Fibroblast of the conjunctiva (primary cell): Measurements from ENCODE around the gene ASCL1.

Experiments
- DNase-seq: peaks from one replicate; pipeline ENCODE4 v3.0.0-alpha.2; 2010; ENCODE audit warnings: low read depth

The ASCL1 gene

DNA sequence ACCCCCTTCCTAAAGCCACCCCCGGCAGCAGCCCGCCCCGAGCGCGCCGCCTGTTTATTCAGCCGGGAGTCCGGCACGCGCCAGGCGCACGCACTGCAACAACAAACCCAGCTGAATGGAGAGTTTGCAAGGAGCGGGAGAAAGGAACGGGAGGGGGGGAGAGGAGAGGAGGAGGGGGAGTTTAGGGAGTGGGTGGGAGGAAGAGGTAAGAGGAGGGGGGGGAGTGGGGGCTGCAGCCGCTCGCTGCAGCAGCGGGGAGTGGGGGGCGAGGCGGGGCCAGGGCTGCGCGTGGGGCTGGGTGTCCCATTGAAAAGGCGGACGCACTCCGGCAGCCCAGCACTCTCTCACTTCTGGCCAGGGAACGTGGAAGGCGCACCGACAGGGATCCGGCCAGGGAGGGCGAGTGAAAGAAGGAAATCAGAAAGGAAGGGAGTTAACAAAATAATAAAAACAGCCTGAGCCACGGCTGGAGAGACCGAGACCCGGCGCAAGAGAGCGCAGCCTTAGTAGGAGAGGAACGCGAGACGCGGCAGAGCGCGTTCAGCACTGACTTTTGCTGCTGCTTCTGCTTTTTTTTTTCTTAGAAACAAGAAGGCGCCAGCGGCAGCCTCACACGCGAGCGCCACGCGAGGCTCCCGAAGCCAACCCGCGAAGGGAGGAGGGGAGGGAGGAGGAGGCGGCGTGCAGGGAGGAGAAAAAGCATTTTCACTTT lies at the start of gene ASCL1:
ASCL1 (plus strand) TSS at position 336 of the 712 bp plus-strand sequence. CDS start 571 bp downstream, outside the sequence.
- no peak for DNase-seq

DNA sequence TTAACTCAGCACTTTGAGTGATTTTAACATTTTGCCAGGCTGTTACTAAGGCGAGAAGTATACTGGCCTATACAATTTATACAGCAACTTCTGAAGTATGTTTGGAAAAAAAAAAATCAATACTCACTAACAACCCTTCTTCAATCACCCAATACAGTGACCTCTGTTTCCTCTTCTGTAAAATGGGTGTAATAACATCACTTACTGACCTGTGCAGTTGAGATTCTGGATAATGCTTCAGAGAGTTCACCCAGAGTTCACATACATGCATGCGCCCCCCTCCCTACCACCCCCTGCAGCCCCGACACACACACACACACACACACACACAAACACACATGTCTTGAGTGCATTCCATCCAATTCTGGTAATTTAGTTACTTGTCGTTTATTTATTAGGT lies 49.6 kb upstream of the ASCL1 start:
- no peak for DNase-seq

DNA sequence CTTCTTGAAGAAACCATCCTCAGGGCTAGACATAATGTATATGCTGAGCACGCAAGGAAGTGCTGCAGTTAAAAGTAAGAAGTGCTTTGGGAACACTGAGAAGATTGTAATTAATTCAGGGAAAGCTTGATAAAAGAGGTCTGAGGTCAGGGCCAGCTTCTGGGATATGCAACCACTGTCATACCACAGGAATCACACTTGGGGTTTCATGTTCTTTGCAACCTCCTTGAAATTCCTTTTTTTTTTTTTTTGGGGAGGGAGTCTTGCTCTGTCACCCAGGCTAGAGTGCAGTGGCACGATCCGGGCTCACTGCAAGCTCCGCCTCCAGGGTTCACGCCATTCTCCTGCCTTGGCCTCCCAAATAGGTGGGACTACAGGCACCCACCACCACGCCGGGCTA lies 47.3 kb upstream of the ASCL1 start:
- DNase-seq = no peak

DNA sequence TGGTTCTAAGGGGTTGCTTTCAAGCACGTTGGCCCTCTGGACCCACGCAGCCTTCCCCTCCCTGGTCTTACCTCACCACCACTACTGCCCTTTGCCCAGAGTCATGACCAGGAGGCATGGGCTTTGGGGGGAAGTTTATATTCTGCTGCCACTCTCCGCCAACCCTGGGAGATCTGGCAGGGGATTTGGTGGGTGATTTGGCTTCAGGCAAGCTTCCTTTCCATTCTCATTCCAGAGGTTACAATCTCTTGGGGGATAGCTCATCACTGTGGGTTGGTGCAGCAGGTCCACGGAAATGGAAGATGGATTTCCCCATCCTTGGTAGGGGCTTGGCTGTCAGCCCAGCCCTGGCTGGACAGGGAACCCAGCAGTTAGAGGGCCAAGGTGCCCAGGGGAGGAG lies 46.7 kb upstream of the ASCL1 start:
- DNase-seq = no peak

DNA sequence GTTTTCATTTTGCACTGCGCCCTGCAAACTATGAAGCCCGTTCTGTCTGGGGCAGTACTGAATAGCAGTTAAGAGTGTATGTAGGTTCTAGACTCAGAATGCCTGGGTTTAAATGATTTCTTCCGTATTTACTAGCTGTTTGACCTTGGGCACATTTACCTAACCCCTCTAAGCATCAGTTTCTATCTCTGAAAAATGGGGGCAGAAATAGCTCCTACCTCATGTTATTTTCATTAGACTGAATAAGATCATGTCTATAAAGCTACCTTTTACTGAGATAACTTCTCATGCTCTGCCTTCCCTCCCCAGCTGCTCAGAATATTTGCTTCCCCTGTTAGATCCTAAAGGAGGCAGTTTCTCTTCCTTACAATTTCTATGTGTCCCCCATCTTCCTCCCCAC lies 46.2 kb upstream of the ASCL1 start:
- no peak for DNase-seq

DNA sequence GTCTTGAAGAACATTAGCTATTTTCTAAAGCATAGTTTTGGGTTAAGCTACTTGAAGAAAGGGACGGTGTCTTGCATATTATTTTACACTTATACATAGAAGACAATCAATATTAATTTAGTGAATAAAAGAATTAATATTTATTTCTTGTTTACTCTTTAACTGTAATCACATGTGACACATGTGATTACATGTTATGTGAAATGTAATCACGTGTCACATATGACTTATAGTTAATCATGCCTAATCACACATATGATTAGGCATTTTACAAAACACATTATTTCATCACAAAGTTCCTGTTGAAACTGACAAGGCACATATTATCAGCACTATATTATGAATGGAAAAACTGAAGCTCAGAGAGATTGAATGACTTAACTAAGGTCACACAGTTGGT lies 45.2 kb upstream of the ASCL1 start:
- no peak for DNase-seq

DNA sequence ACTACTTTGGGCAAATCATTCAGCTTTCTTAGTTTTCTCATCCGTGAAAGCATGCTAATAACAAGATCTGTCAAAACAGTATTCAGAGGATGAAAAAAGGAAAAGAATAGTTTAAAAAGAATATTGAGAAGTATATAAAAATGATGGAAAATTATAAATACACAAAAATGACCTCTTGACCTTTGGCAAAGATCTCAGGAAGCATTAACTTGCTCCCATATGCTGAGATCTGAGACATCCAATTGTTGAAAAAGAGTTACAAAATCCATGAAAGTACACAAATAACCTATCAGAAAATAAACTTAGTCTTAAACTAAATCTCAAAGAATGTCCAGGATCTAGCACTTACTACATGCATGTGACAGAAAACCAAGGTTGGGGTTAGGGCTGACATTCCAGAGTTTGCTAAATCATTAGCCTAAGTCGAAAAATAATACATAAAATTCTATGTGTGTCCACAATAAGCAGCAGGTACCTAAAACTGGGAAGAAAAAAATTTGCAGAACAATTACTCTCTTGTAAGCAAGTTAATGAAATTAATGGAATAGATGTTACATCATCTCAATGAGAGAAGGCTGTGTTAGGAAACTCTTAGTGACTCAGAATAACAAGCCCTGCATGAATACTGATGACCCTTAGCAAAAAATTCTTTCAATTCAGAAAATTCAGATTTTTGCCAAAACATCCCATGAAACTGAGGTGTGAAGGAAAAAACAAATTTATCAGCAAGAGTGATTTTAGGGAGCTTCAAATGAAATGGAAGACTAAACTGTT lies 43.8 kb upstream of the ASCL1 start:
- DNase-seq = no peak

DNA sequence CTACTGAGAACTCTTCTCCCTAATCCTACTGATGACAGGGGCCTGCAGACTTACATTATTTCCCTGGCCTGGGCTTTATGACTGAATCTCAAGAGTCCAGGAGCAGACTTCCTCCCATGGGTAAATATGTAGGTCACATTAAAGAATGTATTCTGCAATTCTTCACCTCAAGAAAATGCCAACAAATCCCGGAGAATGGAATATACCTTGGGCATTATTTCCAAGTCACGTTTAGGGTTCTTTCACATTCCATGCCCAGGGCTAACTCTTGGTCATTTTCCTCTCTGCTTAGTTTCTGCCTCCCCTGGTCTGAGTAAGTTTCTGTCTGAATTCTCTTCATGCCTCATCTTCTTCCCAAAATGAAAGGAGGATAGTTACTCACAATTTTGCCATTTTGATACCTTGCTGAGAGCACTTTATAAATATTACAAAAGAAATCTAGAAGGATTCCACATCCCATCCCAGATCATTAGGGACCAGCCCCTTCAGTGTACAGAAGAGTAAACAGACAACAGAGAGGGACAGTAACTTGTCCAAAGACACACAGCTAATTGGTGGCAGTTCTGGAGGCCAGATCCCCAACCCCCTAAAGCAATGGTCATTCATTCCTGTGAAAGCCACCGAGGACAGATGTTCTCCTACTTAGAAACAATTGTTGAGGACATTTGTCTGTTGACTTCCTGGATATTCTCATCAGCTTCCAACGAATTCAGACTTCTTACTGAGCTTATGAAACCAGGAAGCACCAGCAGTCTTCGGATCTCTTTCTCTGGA lies 41.0 kb upstream of the ASCL1 start:
- DNase-seq = no peak

DNA sequence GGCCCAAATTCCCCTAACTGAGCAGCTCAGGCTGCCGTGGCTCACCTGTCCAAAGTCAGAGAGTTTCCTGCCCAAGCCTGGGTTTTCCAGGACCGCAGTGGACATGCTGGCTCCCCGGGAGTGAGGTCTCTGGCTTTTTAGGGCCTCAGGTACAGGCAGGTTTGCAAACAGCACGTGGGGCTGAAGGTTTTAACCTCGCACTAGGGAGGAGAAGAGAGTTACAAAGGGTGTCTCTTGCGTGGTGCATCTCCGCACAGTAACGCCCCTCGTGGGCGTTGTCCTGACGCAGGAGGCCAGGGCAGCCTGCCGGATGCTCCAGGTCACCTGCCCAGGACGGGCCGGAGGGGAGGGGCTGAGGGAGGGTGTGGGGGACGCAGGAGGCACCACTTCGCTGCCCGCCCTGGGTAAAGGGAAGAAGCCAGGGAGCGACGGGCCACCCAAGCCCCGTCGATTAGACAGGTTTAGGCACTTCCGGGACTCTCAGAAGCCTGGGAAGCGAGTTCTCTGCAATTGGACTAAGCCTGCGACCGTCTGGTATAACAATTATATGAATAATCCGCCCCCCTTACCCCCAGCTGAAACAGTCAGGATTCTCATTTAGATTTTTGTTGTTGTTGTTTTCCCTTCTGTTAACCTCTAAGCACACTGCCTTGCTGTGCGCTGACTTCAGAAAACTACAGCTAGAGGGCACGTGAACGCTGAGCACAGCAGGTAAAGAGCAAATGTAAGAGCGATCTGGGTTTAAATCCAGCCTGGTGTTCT lies 40.3 kb upstream of the ASCL1 start, which contains the start of gene PAH:
PAH (minus strand) TSS at position 219 of the 762 bp plus-strand sequence; CDS start at position 105, 114 bp downstream.
- no peak for DNase-seq

DNA sequence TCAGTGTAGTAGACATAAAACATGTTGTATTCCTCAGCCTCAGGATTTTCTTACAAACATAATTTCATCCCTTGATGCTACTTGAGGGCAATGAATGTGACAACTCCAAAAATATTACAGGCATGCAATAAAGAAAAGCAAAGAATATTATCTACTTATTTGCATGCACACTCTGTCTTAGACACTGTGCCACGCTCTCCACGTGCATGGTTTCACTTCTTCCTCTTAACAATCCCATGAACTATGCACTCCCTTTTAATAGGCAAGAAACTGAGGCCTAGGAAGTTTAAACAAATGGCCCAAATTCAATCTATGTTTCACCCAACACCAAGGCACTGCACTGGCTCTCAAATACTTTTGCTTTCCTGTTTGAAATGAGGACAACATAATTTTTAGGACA lies 38.6 kb upstream of the ASCL1 start:
- DNase-seq = no peak

DNA sequence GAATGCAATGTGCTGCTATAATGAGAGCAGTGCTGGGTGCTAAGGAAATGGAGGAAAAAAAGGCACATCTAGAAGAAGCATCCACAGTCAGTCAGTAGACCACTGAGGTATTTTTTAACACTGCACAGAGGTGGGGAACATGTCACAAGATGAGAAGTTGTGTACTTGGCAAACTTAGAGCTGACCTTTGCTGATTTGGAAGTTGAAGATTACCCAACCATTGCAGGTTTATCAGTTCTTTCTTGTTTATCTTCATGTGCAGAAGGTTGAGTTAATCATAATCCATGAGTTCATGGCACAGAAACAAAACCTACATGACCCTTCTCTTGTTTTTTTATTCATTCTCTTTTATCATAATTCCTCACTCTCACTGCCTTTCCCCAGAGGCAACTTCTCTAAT lies 37.2 kb upstream of the ASCL1 start:
- DNase-seq = no peak

DNA sequence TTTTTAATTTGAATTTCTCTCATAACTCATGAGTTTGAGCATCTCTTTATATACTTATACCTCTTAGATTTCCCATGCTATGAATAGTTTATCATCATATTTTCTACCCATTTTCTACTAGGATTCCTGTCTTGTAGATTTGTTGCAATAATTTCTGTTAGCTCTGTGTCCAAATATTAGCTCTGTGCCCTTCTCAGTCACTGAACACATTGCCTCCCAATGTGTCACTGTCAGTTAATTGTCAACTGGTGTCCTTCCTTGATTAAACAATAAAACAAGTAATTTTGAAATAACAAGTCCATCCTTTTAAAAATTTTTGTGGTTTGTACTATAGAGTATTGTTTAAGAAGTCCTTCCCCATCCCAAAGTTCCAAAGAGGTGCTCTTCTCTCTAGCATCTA lies 36.2 kb upstream of the ASCL1 start:
- no peak for DNase-seq

DNA sequence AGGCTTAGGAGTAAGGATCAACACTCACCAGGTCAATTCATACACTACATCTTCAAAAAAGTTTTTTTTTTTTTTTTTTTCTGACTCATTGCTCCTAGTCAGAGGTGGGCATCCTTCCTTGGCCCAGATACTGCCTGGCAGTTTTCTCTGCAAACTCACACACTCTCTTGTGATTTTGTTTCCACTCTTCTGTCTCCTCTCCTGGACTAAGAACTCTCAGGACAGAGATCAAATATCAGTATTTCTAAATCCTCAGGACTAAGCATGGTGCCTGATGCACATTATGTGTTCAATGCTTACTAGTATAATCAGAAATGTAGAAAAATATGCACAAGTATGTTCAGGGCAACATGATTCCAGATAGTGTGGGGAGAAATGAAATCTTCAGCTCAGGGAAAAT lies 30.3 kb upstream of the ASCL1 start:
- DNase-seq = no peak

DNA sequence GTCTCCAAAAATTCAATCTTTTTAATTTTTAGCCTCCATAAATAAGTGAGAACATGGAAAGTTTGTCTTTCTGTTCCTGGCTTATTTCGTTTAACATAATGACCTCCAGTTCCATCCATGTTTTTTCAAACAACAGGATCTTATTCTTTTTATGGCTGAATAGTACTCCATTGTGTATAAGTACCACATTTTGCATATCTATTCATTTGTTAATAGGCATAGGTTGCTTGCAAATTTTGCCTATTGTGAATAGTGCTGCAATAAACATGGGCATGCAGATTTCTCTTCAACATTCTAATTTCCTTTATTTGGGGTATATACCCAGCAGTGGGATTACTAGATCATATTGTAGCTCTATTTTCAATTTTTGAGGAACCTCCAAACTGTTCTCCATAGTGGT lies 24.3 kb upstream of the ASCL1 start:
- DNase-seq = no peak

DNA sequence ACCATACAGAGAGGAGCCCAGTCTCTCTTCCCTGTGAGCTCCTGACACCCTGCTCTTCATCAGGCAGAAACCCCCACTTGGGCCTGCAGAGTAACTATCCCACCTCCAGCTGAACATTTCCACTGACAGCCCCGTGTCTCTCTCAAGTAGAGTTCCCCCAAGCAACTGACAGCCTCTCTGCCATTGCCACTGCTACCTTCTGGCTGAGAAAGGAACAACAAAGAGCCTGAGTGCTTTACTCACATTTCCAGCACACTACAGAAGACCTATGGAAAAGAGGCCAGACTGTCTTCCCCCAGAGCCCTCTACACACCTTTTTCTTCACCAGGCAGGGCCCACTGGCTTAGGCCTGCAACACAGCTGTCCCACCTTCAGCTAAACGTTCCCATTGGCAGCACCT lies 18.4 kb upstream of the ASCL1 start:
- no peak for DNase-seq

DNA sequence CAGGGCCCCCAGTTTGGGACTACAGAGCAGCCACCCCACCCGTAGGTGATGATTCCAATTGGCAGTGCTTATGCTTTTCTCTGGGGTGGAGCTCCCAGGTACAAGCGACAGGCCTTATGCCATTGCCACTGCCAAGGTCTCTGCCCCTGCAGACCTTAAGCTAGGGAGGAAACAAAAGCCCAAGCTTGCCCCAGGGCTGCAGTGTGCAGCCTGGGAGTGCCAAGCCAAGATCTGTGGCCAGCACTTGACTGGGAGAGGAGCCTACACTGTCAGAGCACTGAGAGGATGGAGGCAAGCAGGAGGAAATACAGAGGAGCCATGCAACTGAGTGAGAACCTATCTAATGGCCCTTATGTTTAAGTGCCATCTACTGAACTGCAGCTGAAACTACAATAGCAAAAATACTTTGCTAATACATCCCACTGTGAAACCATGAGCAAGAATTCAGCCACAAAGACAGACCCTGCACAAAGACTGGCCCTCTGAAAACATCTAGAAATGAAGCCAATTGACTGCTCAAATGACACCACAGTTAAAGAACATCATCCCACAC lies 17.7 kb upstream of the ASCL1 start:
- DNase-seq = no peak

DNA sequence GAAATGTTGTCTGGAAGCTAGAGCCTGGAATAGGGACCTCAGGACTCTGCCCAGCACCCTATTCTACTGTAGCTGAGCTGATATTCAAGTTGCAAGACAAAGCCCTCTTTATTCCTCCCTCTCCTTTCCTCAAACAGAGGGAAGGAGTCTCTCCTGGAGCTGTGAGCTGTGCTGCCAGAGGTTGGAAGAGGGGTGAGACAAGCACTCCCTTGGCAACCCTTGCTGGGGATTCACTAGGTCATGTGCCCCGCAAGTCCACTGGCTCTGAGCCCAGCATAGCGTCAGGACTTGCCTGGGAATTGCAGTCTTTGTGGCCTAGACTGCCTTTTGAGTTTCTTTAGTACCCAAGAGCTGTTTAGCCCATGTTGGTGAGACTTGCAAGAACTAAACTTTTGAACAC lies 11.4 kb upstream of the ASCL1 start:
- no peak for DNase-seq

DNA sequence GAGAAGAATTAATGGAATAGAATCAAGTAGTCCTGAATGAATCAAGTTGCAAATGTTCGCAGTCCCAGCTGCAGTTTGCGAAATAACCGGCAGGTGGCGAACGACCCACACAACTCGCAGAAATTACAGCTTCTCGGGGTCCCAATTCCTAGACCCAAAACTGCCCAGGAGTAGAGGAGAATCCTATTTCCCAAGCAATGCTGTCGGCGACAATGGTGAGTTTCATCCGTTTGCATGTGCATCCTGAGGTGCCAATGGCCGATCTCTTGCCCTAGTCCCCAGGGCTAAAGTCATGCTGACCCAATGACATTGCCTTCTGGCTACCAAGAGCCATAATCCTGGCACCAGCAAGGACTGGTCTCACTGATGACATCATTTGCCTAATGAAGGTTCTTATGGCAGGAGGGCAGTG lies 8.5 kb upstream of the ASCL1 start:
- peak; percentile 1 for DNase-seq

DNA sequence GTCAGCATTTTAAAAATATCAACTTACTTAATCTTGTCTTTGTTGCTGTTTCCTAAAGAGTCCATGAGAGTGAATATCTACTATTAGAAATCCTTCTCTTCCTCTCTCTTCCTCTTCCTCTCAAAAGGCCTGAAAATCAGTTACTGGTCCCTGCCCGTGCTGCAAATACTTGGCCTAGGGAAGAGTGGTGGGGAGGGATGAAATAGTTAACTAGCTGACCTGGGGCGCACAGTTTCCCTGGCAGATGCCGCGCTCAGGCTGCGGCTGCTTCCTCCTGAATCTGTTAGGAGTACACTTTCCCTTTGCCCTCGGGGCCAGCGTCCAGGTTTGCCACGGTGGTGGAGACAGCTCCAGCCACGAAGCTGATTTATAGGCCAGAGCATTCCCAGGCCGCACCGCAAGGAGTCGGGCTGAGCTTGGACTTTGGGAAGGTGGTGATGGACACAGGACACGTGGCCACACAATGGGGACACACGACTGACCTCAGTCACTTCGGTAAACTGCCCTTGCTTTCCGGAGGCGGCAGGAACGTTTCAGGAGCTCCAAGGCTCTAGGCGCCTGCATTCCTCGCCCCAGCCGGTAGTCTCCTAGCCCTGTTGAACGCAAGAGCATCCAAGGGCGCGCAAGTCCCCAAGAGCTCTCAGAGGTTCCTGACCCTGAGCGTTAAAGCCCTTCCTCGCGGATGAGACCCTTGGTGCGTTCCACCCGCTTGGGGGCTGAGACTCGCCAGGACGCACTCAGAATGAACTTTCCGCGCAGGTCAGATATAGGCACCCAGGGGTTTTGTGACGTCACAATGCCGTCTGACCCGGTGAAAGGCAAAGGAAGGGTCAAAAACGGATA lies 7.1 kb upstream of the ASCL1 start:
- DNase-seq = no peak

DNA sequence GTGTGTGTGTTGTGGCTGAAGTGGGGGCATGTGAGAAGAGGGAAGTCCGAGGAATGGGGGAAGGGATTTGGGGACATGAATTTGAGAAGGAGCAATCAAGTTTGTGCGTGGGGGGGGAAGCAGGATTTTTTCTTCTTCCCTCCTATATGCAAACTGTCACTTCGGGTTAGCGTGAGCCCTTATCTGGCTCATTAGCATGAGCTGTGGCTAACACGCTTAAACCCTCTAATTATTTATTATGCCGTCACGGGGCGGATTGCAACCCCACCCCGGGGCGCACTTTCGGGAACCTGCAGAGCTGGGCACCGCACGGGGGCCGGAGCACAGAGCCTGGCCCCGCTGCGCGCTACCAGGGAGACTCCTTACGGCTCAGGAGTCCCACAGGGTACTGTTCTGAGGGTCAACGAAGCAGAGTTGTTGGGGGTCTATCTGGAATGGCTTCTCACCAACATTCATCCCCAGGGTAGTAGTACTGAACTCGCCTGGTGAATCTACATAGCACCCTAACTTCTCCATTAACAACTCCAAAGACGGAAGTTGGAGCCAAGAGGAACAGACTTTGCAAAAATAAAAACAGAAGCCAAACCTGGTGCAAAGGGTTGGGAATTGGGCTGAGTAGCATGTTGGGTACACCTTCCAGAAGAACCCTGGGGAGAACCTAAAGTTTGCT lies 6.4 kb upstream of the ASCL1 start:
- peak; percentile 1 for DNase-seq
